PFSK-1 (cell line): Measurements from ENCODE around the gene KAZN.
A peak's percentile ranks its signal among the peaks of the same experiment; 100 is the strongest.

Source experiments
- FOXP2 ChIP-seq: optimal IDR thresholded peaks from 2 replicates; pipeline ENCODE3; 2011; ENCODE audit warnings: borderline replicate concordance, control low read depth, inconsistent platforms; ENCODE audit not compliant: insufficient read depth; ENCODE audit errors: extremely low read length, extremely low read depth
- POLR2AphosphoS5 ChIP-seq: IDR thresholded peaks from 2 replicates; pipeline ENCODE4 v1.6.1; 2012; ENCODE audit warnings: low read depth, mild to moderate bottlenecking, control low read depth, low read length, moderate library complexity
- SIN3A ChIP-seq: IDR thresholded peaks from 2 replicates; pipeline ENCODE4 v1.6.1; 2012; ENCODE audit warnings: mild to moderate bottlenecking, low read length, moderate library complexity, borderline replicate concordance; ENCODE audit not compliant: insufficient read depth
- TAF1 ChIP-seq: IDR thresholded peaks from 2 replicates; pipeline ENCODE4 v1.6.1; 2012; ENCODE audit warnings: low read length, control low read depth, borderline replicate concordance; ENCODE audit not compliant: insufficient read depth
- TF ChIP-seq, protein P1 (sequence below), 2 experiments: IDR thresholded peaks; 2 replicates each; pipeline versions ENCODE4 v1.6.1 to v1.8.0; 2011 to 2012; ENCODE audit warnings: low read depth in 2 of 2, low read length in 2 of 2, control low read depth in 1 of 2, inconsistent platforms in 1 of 2, mild to moderate bottlenecking in 1 of 2, moderate library complexity in 1 of 2; ENCODE audit not compliant: insufficient read depth in 1 of 2

The KAZN gene

DNA sequence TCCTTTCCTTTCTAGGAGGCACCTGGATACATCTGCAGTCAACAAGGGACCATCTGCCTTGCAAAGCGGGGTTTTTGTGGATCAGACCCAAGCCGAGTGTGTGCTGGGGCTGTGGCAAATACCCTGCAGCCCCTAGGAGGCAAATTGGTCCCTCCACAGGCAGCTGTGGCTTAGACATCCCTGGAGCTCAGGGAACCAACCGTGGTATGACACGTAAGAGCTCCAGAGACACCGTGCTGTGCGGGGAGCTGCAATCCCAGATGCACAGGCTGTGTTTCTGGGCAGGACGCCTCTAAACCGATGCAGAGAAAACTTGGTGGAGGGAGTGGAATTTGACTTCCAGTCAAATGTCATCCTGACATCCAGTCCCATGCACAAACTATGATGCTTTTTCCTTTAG, 141.5 kb downstream of the KAZN start:
- TF ChIP-seq, protein P1, sequence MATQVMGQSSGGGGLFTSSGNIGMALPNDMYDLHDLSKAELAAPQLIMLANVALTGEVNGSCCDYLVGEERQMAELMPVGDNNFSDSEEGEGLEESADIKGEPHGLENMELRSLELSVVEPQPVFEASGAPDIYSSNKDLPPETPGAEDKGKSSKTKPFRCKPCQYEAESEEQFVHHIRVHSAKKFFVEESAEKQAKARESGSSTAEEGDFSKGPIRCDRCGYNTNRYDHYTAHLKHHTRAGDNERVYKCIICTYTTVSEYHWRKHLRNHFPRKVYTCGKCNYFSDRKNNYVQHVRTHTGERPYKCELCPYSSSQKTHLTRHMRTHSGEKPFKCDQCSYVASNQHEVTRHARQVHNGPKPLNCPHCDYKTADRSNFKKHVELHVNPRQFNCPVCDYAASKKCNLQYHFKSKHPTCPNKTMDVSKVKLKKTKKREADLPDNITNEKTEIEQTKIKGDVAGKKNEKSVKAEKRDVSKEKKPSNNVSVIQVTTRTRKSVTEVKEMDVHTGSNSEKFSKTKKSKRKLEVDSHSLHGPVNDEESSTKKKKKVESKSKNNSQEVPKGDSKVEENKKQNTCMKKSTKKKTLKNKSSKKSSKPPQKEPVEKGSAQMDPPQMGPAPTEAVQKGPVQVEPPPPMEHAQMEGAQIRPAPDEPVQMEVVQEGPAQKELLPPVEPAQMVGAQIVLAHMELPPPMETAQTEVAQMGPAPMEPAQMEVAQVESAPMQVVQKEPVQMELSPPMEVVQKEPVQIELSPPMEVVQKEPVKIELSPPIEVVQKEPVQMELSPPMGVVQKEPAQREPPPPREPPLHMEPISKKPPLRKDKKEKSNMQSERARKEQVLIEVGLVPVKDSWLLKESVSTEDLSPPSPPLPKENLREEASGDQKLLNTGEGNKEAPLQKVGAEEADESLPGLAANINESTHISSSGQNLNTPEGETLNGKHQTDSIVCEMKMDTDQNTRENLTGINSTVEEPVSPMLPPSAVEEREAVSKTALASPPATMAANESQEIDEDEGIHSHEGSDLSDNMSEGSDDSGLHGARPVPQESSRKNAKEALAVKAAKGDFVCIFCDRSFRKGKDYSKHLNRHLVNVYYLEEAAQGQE (IDR thresholded peaks at IDR 0.05; ENCODE audit: insufficient read depth in 1 of 2, low read depth in 2 of 2, low read length in 2 of 2) = no peak
- TF ChIP-seq TAF1 (no peak), POLR2AphosphoS5 (no peak), FOXP2 (no peak), SIN3A (no peak)

DNA sequence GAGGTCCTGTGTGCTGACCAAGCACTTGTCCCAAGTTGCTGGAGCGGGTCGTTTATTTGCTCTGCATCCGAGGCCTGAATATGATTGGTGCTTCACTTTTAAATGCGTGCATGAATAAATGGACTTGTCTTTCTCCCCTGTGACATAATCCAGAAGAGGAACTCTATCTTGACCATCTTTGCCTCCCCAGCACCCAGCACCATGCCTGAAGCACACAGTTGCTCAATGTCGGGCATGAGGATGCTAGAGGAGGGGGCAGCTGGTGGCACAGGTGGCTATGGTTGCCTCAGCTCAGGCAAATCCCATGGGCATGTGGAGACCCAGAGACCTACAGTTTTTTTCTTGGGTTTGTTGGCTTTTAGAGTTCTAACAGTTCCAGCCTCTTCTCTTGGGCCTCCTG, 142.6 kb downstream of the KAZN start:
- TF ChIP-seq, protein P1 (IDR thresholded peaks at IDR 0.05; ENCODE audit: insufficient read depth in 1 of 2, low read depth in 2 of 2, low read length in 2 of 2) = no peak
- TF ChIP-seq FOXP2 (no peak), POLR2AphosphoS5 (no peak), SIN3A (no peak), TAF1 (no peak)

GRCh38 chr1:14741532-14741931, 143.0 kb downstream of the KAZN start:
- TF ChIP-seq SIN3A = no peak
- no peak for TF ChIP-seq FOXP2
- TF ChIP-seq TAF1 = no peak
- TF ChIP-seq, protein P1 (IDR thresholded peaks at IDR 0.05; ENCODE audit: insufficient read depth in 1 of 2, low read depth in 2 of 2, low read length in 2 of 2) = no peak
- TF ChIP-seq POLR2AphosphoS5 = no peak

DNA sequence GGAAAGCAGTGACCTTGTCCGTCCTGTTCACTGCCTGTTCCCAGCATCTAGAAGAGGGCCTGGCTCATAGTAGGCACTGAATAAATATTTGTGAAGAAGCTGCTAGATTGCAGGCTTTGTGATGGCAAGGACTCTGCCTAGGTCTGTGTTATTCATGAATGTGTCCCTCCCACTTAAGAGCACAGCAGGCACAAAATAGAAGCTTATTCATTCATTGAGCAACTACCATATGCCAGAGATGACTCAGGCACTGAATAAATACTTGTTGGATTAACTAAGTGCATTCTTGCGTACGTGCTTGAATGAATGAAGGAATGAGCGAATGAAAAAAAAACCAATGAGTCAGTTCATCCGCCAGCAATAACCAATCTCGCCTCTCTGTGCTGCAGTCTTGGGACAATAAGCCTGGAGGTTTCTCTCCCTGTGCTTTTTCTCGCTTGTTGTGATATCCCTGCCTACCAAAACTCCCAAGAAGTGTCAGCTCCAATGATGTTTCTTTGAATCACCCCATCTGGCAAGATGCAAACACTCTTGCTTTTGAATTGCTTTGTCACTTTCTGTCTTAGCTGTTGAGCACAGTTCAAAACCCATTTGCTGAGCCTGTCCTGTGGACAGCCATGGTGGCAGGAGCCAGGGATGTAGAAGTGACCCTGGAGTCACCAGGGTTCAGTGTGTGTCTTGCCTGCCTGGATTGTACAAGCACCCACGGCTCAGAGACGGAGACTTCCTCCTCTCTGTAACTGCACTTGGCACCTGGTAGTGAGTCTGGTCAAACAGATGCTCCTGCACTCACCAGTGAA, 143.9 kb downstream of the KAZN start:
- TF ChIP-seq, protein P1 (IDR thresholded peaks at IDR 0.05; ENCODE audit: insufficient read depth in 1 of 2, low read depth in 2 of 2, low read length in 2 of 2) = no peak
- TF ChIP-seq FOXP2 (no peak), POLR2AphosphoS5 (0 out of 2 replicates have a peak, but pooled peaks have one; percentile 6), TAF1 (no peak), SIN3A (peak; percentile 1; the same call in 1 of the 2 replicates)
